K562 (cell line): ENCODE measurements around the gene SERPING1. TPM values are rescaled to one million over a fixed set of nuclear protein-coding genes. Genes with fewer than 3 reads are reported as not detected.

ENCODE experiments used
- ARNT ChIP-seq, 2 experiments: fragments of 450-650 bp; IDR thresholded peaks; 2 replicates each; pipeline ENCODE4 v1.6.1; 2016; ENCODE audit warnings: mild to moderate bottlenecking in 1 of 2
- FIP1L1 ChIP-seq: fragments of 200-400 bp; formaldehyde crosslinking; IDR thresholded peaks from 2 replicates; pipeline ENCODE4 v1.6.1; 2018; ENCODE audit warnings: mild to moderate bottlenecking, low read depth, low read length; ENCODE audit not compliant: poor library complexity, severe bottlenecking
- HOXB6 ChIP-seq: fragments of 250-450 bp; sonication (Bioruptor Pico); IDR thresholded peaks from 2 replicates; pipeline ENCODE4 v1.5.1; 2022; ENCODE audit warnings: mild to moderate bottlenecking, borderline replicate concordance
- MYC ChIP-seq, 2 experiments: fragments of 250-450 bp in 1 of 2; sonication (Bioruptor Pico) in 1 of 2; IDR thresholded peaks; 2 replicates each; pipeline versions ENCODE4 v1.5.1 to v1.6.1; 2012 to 2021; ENCODE audit warnings: low read depth in 2 of 2, borderline replicate concordance in 1 of 2, improper control_type of control experiment in 1 of 2, low read length in 1 of 2, mild to moderate bottlenecking in 1 of 2, moderate library complexity in 1 of 2
- PHF21A ChIP-seq: fragments of 450-650 bp; IDR thresholded peaks from 2 replicates; pipeline ENCODE4 v1.6.1; 2017; ENCODE audit warnings: low read depth, borderline replicate concordance
- RBM15 ChIP-seq: fragments of 200-400 bp; formaldehyde crosslinking; IDR thresholded peaks from 2 replicates; pipeline ENCODE4 v1.6.1; 2018; ENCODE audit warnings: mild to moderate bottlenecking, low read length, moderate library complexity; ENCODE audit not compliant: insufficient read depth
- RBM22 ChIP-seq: fragments of 200-400 bp; formaldehyde crosslinking; IDR thresholded peaks from 2 replicates; pipeline ENCODE4 v1.6.1; 2018; ENCODE audit warnings: low read length, low read depth; ENCODE audit not compliant: poor library complexity, severe bottlenecking
- U2AF2 ChIP-seq: fragments of 200-400 bp; formaldehyde crosslinking; optimal IDR thresholded peaks from 2 replicates; pipeline ENCODE3; 2017; ENCODE audit warnings: low read depth, mild to moderate bottlenecking, low read length
- ZBTB1 ChIP-seq: sonication (generic); formaldehyde crosslinking; IDR thresholded peaks from 2 replicates; pipeline ENCODE4 v1.8.1; 2023; ENCODE audit warnings: missing genetic modification reagents, low read depth, mild to moderate bottlenecking, borderline replicate concordance
- ZNF175 ChIP-seq: fragments of 200-800 bp; sonication (Bioruptor generic); IDR thresholded peaks from 2 replicates; pipeline ENCODE4 v1.6.1; 2016; ENCODE audit warnings: low read depth, mild to moderate bottlenecking, missing genetic modification characterization, missing compliant biosample characterization
- polyA plus RNA-seq, 8 experiments: library from polyadenylated mRNA; depleted of rRNA in 4 of 8; stranded (reverse) in 5 of 8; unstranded in 3 of 8; fragments of >200 nt; fragmentation: Nextera tagmentation in 2 of 8; fragmentation: Illumina TruSeq in 1 of 8; extraction: Ambion mirVana in 2 of 8; extraction: Trizol in 1 of 8; gene quantifications; 2 replicates each; pipeline versions ENCODE4 v1.2.1 to v1.2.3, GENCODE V29; 2011 to 2014; ENCODE audit warnings: inconsistent platforms in 1 of 8, missing spikeins in 1 of 8
- total RNA-seq, 7 experiments: library from RNA; depleted of rRNA in 6 of 7; stranded (reverse); fragments of >200 nt in 6 of 7; fragmentation: Illumina TruSeq in 2 of 7; extraction: Trizol in 2 of 7; gene quantifications; 2 replicates each; pipeline versions ENCODE4 v1.2.1 to v1.2.3, GENCODE V29; 2011 to 2021; ENCODE audit warnings: low replicate concordance in 1 of 7
- TF ChIP-seq, protein P1 (sequence below): fragments of 450-650 bp; conservative IDR thresholded peaks from 2 replicates; pipeline ENCODE4 v1.6.1; 2016; ENCODE audit warnings: missing genetic modification characterization, low read depth, mild to moderate bottlenecking, missing compliant biosample characterization, moderate library complexity
- TF ChIP-seq, protein P2 (sequence below): sonication (generic); formaldehyde crosslinking; IDR thresholded peaks from 2 replicates; pipeline ENCODE4 v1.5.0; 2020; ENCODE audit warnings: missing genetic modification reagents
- TF ChIP-seq, protein P3 (sequence below): IDR thresholded peaks from 3 replicates; pipeline ENCODE4 v1.6.1; 2011; ENCODE audit warnings: borderline replicate concordance, mild to moderate bottlenecking, moderate library complexity; ENCODE audit not compliant: insufficient read length; ENCODE audit errors: extremely low read depth
- TF ChIP-seq, protein P4 (sequence below): IDR thresholded peaks from 3 replicates; pipeline ENCODE4 v1.6.1; 2011; ENCODE audit warnings: borderline replicate concordance, mild to moderate bottlenecking; ENCODE audit not compliant: insufficient read length, insufficient read depth
- TF ChIP-seq, protein P5 (sequence below): sonication (generic); formaldehyde crosslinking; IDR thresholded peaks from 2 replicates; pipeline ENCODE4 v1.8.0; 2023; ENCODE audit warnings: mild to moderate bottlenecking, missing genetic modification reagents

Gene SERPING1
- total and polyA plus RNA-seq, 9 of the 15 experiments (the other 6 are each of a cell fraction or from before 2014, with no cell fraction given), result 0.10 to 1.00 (median 0.21) TPM; not detected in 2

DNA sequence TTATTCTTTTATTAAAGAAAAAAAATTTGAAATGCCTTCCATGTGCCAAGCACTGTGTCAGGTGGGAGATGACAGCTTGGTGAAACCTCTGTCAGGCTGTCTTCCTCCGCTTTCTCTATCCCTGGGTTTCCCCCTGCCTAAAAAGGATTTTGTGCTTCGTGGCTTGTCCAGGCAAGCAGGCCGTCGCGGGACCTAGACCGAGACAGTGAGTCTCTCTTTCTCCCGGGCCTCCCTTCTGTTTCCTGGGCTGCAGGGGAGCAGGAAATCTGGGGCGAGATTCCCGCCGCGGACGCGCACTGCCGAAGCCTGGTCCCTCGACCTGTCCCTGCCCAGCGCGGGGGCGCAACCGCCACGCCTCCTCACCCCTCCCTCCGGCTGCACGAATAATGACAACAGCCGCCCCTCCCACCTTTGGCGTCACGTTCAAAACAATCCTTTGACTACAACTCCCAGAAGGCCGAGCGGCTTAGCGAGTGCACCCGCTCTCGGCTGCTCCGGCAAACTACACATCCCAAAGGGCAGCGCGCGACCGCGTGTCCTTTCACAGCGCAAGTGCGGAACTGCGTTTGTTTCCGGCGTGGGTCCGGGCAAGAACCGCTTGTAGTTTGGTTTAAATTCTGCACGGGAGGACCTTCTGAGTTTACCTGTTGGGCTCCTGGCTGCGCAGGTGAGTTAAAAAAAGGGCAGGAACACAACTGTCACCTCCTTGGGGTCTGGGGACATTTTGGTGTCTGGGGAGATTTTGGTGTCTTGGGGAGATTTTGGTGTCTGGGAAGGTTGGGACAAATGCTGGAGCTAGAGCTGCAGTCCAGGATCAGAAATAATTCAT is 59.9 kb downstream of the SERPING1 start, which contains the start of gene CLP1 (continued):
- TF ChIP-seq HOXB6 (CRISPR knock-in tag) (no peak), FIP1L1 (no peak), RBM22 (no peak), ZBTB1 (CRISPR knock-in tag) (no peak), RBM15 (no peak), PHF21A (peak; percentile 80), MYC (IDR thresholded peaks at IDR 0.05; ENCODE audit: low read depth, low read length) (peak; percentile 98), MYC (CRISPR knock-in tag; IDR thresholded peaks at IDR 0.05; ENCODE audit: borderline replicate concordance, low read depth) (peak; percentile 61; the same call in 1 of the 2 replicates), U2AF2 (no peak), ZNF175 (no peak), ARNT (IDR thresholded peaks at IDR 0.05) (no peak)
- TF ChIP-seq, protein P1, sequence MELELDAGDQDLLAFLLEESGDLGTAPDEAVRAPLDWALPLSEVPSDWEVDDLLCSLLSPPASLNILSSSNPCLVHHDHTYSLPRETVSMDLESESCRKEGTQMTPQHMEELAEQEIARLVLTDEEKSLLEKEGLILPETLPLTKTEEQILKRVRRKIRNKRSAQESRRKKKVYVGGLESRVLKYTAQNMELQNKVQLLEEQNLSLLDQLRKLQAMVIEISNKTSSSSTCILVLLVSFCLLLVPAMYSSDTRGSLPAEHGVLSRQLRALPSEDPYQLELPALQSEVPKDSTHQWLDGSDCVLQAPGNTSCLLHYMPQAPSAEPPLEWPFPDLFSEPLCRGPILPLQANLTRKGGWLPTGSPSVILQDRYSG (tag), result no peak
- TF ChIP-seq, protein P2, sequence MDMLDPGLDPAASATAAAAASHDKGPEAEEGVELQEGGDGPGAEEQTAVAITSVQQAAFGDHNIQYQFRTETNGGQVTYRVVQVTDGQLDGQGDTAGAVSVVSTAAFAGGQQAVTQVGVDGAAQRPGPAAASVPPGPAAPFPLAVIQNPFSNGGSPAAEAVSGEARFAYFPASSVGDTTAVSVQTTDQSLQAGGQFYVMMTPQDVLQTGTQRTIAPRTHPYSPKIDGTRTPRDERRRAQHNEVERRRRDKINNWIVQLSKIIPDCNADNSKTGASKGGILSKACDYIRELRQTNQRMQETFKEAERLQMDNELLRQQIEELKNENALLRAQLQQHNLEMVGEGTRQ (CRISPR knock-in tag), result peak; percentile 76
- TF ChIP-seq, protein P3, sequence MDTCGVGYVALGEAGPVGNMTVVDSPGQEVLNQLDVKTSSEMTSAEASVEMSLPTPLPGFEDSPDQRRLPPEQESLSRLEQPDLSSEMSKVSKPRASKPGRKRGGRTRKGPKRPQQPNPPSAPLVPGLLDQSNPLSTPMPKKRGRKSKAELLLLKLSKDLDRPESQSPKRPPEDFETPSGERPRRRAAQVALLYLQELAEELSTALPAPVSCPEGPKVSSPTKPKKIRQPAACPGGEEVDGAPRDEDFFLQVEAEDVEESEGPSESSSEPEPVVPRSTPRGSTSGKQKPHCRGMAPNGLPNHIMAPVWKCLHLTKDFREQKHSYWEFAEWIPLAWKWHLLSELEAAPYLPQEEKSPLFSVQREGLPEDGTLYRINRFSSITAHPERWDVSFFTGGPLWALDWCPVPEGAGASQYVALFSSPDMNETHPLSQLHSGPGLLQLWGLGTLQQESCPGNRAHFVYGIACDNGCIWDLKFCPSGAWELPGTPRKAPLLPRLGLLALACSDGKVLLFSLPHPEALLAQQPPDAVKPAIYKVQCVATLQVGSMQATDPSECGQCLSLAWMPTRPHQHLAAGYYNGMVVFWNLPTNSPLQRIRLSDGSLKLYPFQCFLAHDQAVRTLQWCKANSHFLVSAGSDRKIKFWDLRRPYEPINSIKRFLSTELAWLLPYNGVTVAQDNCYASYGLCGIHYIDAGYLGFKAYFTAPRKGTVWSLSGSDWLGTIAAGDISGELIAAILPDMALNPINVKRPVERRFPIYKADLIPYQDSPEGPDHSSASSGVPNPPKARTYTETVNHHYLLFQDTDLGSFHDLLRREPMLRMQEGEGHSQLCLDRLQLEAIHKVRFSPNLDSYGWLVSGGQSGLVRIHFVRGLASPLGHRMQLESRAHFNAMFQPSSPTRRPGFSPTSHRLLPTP, result no peak
- TF ChIP-seq, protein P4, sequence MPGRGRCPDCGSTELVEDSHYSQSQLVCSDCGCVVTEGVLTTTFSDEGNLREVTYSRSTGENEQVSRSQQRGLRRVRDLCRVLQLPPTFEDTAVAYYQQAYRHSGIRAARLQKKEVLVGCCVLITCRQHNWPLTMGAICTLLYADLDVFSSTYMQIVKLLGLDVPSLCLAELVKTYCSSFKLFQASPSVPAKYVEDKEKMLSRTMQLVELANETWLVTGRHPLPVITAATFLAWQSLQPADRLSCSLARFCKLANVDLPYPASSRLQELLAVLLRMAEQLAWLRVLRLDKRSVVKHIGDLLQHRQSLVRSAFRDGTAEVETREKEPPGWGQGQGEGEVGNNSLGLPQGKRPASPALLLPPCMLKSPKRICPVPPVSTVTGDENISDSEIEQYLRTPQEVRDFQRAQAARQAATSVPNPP, result no peak
- TF ChIP-seq, protein P5, sequence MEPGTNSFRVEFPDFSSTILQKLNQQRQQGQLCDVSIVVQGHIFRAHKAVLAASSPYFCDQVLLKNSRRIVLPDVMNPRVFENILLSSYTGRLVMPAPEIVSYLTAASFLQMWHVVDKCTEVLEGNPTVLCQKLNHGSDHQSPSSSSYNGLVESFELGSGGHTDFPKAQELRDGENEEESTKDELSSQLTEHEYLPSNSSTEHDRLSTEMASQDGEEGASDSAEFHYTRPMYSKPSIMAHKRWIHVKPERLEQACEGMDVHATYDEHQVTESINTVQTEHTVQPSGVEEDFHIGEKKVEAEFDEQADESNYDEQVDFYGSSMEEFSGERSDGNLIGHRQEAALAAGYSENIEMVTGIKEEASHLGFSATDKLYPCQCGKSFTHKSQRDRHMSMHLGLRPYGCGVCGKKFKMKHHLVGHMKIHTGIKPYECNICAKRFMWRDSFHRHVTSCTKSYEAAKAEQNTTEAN (CRISPR knock-in tag), result no peak
